Parathyroid adenoma (tissue), 2 donors: ENCODE measurements around the gene ZMYND12.
A peak's percentile ranks its signal among the peaks of the same experiment; 100 is the strongest.
"Not testable (repeated sequence)": the region's sequence is repeated elsewhere in the genome, so short reads cannot be mapped to it uniquely, and the experiment has no call there.

Experiments
- H2AFZ ChIP-seq: fragments of 300-600 bp; sonication (generic); one replicate; pipeline ENCODE4 v1.7.0; 2017; ENCODE audit warnings: antibody characterized with exemption, mild to moderate bottlenecking
- H3K27ac ChIP-seq: fragments of 300-600 bp; sonication (generic); one replicate; pipeline ENCODE4 v1.7.0; 2017
- H3K27me3 ChIP-seq: fragments of 300-600 bp; sonication (generic); one replicate; pipeline ENCODE4 v1.7.0; 2017; ENCODE audit warnings: low read length; ENCODE audit not compliant: control insufficient read depth, insufficient read depth
- H3K36me3 ChIP-seq: fragments of 300-600 bp; sonication (generic); one replicate; pipeline ENCODE4 v1.7.0; 2017; ENCODE audit warnings: low read length; ENCODE audit not compliant: control insufficient read depth, insufficient read depth
- H3K4me1 ChIP-seq: fragments of 300-600 bp; sonication (generic); one replicate; pipeline ENCODE4 v1.7.0; 2017; ENCODE audit warnings: control low read depth
- H3K4me2 ChIP-seq: fragments of 300-600 bp; sonication (generic); one replicate; pipeline ENCODE4 v1.7.0; 2017; ENCODE audit warnings: low read length
- H3K4me3 ChIP-seq: fragments of 300-600 bp; sonication (generic); one replicate; pipeline ENCODE4 v1.7.0; 2017; ENCODE audit warnings: low read depth, low read length
- H3K79me2 ChIP-seq: fragments of 300-600 bp; sonication (generic); one replicate; pipeline ENCODE4 v1.7.0; 2017; ENCODE audit warnings: control low read depth
- H3K9ac ChIP-seq: fragments of 300-600 bp; sonication (generic); one replicate; pipeline ENCODE4 v1.7.0; 2017; ENCODE audit warnings: mild to moderate bottlenecking
- H3K9me3 ChIP-seq: fragments of 300-600 bp; sonication (generic); one replicate; pipeline ENCODE4 v1.7.0; 2017; ENCODE audit warnings: low read length; ENCODE audit not compliant: control insufficient read depth
- CTCF ChIP-seq: fragments of 300-600 bp; sonication (generic); IDR thresholded peaks from one replicate; pipeline ENCODE4 v1.7.0; 2017; ENCODE audit warnings: antibody characterized with exemption, mild to moderate bottlenecking
- donor health status: primary hyperparathyroidism.

ZMYND12 gene

GRCh38 chr1:42456010-42456753, at the start of gene ZMYND12, which contains the start of gene PPCS:
TSS of gene ZMYND12 (minus strand) at chr1:42456022. CDS start at chr1:42455997, 25 bp downstream.
TSS of gene PPCS (plus strand) at chr1:42456543. CDS start at chr1:42456566, 23 bp downstream.
- H3K4me2 ChIP-seq, result peak within 1 kb of the TSS; percentile 91
- no peaks in the 10 kb centered on the region for H3K36me3 ChIP-seq
- H3K4me3 ChIP-seq, result peak within 1 kb of the TSS; percentile 95
- H3K27me3 ChIP-seq, result no peaks in the 10 kb centered on the region
- H3K4me1 ChIP-seq, result peaks cover 4% of the 10 kb centered on the region
- H3K9ac ChIP-seq, result peak within 1 kb of the TSS; percentile 80
- TF ChIP-seq CTCF, result no peak
- peak within 1 kb of the TSS; percentile 99 for H3K27ac ChIP-seq
- no peaks in the 10 kb centered on the region for H3K9me3 ChIP-seq
- H3K79me2 ChIP-seq, result peaks cover 5% of the 10 kb centered on the region
- peak within 1 kb of the TSS; percentile 95 for H2AFZ ChIP-seq

GRCh38 chr1:42504535-42505128, 48.8 kb upstream of the ZMYND12 start:
- no peaks in the 10 kb centered on the region for H3K9me3 ChIP-seq
- H3K36me3 ChIP-seq, result no peaks in the 10 kb centered on the region
- H3K27me3 ChIP-seq, result no peaks in the 10 kb centered on the region
- no peak for TF ChIP-seq CTCF
- no peak overlapping the region for H3K4me3 ChIP-seq
- no peak overlapping the region for H2AFZ ChIP-seq
- no peak overlapping the region for H3K4me2 ChIP-seq
- no peak overlapping the region for H3K9ac ChIP-seq
- H3K27ac ChIP-seq, result no peak overlapping the region
- H3K4me1 ChIP-seq, result no peaks in the 10 kb centered on the region
- no peaks in the 10 kb centered on the region for H3K79me2 ChIP-seq

GRCh38 chr1:42502031-42502430, 46.2 kb upstream of the ZMYND12 start:
- not testable (repeated sequence) for H3K9me3 ChIP-seq, H2AFZ ChIP-seq, H3K27me3 ChIP-seq, H3K9ac ChIP-seq, H3K27ac ChIP-seq, H3K36me3 ChIP-seq, H3K4me1 ChIP-seq, H3K4me2 ChIP-seq, H3K4me3 ChIP-seq, H3K79me2 ChIP-seq

- H3K4me3 ChIP-seq, result no peak overlapping the region
- no peak overlapping the region for H3K9ac ChIP-seq
- H3K27me3 ChIP-seq, result no peaks in the 10 kb centered on the region
- H3K79me2 ChIP-seq, result no peaks in the 10 kb centered on the region
- no peak overlapping the region for H2AFZ ChIP-seq
- no peaks in the 10 kb centered on the region for H3K4me1 ChIP-seq
- no peak overlapping the region for H3K27ac ChIP-seq
- no peaks in the 10 kb centered on the region for H3K9me3 ChIP-seq
- H3K4me2 ChIP-seq, result no peak overlapping the region
- H3K36me3 ChIP-seq, result no peaks in the 10 kb centered on the region
- no peak for TF ChIP-seq CTCF
Observed at GRCh38 chr1:42490237-42490636, 34.4 kb upstream of the ZMYND12 start.

GRCh38 chr1:42484382-42484781, 28.6 kb upstream of the ZMYND12 start:
- H2AFZ ChIP-seq, result no peak overlapping the region
- H3K4me2 ChIP-seq, result no peak overlapping the region
- no peak overlapping the region for H3K4me3 ChIP-seq
- H3K9ac ChIP-seq, result no peak overlapping the region
- no peak overlapping the region for H3K27ac ChIP-seq
- H3K27me3 ChIP-seq, result no peaks in the 10 kb centered on the region
- no peaks in the 10 kb centered on the region for H3K4me1 ChIP-seq
- no peaks in the 10 kb centered on the region for H3K9me3 ChIP-seq
- TF ChIP-seq CTCF, result no peak
- no peaks in the 10 kb centered on the region for H3K36me3 ChIP-seq
- H3K79me2 ChIP-seq, result no peaks in the 10 kb centered on the region
